HG02981 (cell line): ENCODE data around the gene LPIN2.

Source experiments
- ATAC-seq: cut with Tn5 transposase; IDR thresholded peaks from one replicate; pipeline ENCODE4 v1.9.1; 2021; ENCODE audit warnings: mild to moderate bottlenecking, moderate library complexity; ENCODE audit not compliant: unreplicated experiment

Gene LPIN2

DNA sequence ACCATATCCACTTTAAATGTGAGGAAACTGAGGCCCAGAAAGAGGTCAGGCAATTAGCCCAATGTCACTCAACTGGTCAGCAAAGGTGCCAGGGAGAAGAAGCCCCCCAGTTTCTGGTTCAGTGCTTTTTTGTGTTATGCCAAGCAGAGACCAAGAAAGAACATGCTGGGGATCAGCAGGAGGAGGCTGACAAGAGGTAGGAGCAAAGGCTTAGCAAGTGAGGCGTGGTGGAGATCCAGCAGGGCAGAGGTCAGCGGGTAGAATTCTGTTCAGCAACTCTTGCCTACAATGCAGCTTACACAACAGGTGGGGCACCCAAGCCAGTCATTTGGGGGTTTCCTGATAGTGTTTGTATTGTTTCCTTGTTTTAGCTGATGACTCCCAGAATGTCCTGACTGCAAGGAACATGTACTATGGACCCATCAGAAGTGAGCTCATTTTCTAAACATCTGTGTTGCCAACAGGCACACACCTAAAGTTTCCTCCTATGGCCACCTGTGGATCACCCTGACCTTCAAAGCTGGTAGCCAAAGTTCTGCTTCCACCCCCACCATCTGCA, 28.2 kb downstream of the LPIN2 start:
- no peak for ATAC-seq

DNA sequence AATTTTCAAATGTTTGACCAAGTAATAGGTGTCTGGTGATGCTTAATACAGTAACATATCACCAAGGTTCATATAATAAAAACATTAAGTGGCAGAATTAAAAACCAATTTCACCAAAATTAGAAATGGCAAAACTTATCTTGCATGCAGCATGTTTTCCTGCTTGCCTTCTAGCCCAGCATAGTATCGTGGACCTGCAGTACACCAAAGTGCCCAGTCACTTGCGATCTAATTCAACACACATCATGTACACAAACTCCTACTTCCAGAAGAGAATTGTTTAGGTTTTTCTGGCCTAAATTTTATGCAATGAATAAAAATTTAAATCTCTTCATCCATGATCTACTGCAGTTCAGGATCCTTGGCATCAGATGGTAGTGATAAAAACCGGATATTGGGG, 28.9 kb downstream of the LPIN2 start:
- no peak for ATAC-seq

DNA sequence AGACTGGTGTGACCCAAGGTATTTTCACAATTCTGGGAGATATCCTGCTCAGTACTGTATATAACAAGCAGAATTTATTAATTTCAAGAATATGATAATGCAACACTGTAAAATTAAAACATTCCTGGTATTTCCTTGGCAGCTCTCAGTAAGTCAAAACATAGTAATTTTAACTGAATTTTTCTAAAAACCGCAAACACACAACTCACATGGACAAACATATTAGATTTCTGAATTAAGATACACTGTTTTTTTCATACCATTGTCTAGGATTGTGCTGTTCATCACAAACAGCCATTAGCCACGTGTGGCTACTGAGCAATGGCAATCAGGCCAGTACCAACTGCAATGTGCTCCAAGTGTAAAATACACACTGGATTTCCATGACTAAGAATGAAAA, 29.6 kb downstream of the LPIN2 start:
- no peak for ATAC-seq

DNA sequence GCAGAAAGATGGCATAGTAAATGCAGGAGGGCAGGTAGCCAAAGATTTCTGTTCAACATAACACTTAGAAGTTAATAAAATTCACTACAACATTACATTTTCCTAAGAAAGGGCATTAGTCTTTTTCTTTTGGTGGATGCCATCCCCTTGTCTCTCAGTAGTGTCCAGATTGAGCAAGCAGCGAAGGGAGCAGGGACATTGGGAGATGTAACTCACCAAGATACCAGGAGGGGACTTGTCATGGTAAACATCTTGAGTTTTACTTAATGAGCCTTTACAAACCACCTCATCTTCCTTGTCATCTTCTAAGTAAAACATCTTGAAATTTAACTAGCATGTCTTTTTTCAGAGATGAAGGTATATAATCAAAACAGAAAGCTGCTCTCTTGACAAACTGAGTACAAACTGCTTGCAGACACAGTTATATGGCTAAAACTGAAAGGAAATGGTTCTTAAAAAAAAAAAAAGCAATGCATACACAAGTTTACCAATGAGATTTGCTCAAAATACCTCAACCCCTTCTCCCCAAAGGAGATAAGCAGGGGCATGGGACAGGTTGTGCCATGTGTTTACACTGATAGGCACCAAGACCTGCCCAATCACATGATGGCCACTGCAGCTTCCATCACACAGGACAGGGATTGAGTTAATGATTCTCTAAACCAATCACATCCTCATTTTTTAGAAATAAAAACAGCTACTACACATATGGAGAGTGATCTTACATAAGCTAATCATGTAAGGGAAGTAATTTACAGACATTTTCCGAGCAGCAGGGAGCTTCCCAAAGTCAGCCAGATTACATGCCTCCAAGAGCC, 30.3 kb downstream of the LPIN2 start:
- ATAC-seq: no peak

DNA sequence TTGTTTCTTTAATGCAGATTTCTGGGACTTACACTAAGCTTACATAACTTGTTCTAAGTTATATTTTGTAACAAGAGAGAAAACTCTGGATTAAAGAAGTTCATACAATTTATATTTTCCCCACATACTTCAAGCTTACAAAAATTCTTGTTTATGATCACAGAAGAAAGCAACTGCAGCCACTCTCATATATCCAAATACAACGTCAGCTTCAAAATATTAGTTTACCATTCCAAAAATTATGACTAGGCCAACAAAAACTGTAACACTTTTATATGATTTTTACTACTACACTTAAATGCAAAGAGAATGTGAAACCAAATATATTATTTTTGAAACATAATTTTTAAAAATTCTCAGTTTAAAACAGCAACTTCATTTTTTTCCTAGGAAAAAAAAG, 30.9 kb downstream of the LPIN2 start:
- no peak for ATAC-seq

DNA sequence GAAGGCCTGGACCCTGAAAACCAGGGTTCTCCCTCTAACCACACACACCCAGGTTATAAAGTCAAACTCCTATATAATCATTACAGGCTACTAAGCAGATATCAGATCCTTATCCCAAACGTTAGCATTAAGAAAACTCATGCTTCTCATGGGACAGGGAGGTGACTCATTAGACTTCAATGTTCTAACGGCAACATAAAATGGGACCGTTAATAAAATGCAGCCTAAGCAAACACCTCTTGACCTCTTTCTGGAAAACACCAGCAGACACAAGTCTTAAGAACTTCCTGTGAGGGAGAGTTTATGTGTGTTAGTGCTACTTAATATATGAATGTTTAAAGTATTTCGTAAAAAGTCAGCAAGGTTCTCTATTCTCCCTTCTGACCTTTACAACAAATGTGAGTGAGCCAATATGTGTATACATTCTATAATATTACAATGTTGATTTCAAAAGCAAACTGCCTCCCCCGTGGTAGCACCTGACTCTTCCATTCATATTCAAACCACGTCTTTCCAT, 31.7 kb downstream of the LPIN2 start:
- no peak for ATAC-seq

DNA sequence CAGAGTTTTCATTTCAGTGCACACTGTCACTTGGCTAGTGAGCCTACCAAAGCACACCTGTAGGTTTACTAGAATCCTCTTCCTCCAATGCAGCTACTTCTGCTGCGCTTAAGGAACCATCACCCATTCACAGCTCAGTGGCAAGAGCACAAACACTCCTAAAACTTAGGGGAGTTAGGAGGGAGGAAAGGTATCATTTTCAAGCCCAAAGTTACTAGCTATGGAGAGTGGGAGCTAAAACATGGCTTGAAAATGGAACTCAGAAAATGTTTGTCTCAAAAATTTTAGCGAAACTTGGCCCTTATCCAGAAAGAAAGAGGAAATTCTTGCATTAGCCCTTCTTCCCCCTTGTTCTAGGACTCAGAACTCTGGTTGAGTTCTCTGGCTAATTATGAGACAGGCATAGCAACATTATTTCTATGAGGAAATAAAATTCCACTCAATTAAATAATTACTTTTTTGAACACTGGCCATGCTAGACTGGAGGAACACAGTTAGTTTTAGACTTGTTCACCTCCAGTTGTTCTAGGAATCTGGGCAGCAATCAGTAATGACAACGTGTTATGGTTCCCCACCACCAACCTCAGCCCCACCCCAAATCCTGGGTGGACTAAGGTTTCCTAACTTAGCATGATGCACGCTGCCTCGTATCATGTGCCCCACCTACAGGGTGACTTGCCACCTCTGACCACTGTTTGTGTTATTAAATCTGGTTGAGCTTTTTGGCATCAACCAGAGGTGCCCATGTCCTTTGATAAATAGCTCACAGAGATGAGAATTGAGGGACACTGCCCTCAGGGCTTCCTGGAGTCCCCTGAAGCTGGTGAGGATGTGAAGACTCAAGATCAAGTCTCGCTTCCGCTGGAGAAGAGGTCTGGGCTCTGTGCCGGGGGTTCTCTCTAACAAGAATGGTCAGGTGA, 32.8 kb downstream of the LPIN2 start:
- no peak for ATAC-seq

DNA sequence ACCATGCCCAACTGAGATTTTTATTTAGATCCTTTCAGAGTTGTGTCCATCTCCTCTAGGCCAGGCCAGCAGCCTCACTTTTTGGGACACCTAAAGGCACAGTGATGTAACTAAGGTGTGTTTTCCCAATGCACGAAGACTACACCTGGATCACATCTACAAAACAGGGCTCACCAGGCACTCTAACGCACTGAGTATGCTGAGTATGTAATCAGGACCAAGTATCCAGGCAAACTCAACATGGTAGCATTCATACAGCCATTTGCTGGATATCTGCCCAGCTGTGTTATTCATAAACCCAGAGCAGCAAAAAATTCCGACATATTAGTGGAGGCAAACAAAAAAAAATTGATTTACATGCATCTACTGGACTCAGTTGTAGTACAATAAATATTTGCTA, 33.8 kb downstream of the LPIN2 start:
- no peak for ATAC-seq

DNA sequence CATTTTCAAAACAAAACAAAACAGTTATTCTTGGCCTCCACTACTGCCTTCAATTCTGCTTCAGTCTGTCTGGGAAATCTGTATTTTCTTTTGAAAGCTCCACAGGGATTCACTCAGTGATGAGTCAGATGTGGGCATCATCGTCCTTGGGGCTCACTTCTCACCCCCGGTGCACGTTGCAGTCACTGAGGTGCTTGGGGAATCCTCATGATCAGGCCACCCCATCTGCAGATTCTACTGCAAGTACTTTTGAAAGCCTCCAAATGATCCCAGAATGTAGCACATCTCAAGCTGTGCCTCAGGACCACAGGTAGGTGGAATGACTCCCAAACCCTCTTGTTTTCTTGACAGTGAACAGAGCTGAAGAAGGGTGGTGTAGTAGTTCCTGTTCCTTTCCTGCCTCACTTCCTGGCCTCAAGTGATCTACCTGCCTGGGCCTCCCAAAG, 34.3 kb downstream of the LPIN2 start:
- ATAC-seq: no peak

DNA sequence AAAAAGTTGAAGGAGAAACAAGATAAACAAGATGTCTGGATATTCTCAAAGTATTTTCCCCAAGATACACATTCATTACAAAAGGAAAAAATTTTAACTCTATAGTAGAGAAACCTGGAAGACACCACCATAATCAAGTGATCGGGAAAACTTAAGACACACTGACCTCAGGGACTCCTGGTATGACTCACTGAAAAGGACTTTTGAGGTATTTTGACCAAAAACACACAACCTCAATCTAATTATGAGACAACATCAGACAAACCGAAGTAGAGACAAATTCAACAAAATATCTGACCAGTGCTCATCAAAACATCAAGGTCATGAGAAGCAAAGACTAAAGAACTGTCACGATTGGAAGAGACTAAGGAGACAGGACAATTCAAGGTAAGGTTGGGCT, 34.7 kb downstream of the LPIN2 start:
- no peak for ATAC-seq

DNA sequence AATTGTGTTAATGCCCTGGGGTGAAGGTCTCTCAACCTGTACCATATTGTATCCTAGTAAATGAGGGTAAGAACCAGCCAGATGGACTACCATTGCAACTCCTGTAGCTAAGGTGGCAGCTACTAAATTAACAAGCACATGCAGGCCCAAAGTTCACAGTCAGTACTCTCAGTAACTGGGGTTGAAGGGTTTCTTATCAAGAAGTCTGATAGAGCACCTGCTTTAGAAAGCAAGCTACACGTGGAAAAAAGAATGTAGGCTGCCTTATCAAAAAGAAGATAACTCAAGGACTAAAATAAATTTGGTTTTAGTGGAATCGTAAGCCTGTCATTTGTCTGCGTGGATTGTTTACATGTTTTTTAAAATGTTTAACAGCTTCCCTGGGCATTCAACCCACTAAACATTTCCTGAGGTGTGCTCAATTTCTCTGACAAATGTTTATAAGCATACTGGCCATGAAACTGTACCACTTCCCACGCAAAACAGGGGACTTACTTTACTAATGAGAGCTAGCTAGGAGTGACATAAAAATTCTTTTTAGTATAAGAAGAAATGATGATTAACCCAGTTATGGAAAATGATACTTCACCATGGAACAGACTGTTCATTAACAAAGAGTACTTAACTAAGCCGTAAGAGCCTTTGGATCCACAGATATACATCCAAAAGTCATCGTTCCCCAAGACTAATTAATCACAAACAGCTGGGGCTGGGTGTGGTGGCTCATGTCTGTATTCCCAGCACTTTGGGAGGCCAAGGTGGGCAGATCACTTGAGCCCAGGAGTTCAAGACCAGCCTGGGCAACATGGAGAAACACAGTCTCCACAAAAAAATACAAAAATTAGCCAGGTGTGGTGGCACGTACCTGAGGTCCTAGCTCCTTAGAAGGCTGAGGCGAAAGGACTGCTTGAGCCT, 36.5 kb downstream of the LPIN2 start:
- no peak for ATAC-seq

DNA sequence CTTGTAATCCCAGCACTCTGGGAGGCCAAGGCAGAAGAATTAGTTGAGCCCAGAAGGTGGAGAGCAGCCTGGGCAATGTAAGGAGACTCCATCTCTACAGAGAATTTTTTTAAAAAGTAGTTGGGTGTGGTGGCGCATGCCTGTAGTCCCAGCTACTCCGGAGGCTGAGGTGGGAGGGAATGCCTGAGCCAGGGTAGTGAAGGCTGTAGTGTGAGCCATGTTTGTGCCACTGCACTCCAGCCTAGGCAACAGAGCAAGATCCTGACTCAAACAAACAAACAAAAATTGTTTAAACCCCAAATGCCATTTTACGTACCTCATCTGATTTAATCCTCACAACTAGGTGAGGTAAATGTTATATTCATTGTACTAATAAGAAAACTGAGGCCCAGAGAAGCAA, 38.2 kb downstream of the LPIN2 start:
- no peak for ATAC-seq

DNA sequence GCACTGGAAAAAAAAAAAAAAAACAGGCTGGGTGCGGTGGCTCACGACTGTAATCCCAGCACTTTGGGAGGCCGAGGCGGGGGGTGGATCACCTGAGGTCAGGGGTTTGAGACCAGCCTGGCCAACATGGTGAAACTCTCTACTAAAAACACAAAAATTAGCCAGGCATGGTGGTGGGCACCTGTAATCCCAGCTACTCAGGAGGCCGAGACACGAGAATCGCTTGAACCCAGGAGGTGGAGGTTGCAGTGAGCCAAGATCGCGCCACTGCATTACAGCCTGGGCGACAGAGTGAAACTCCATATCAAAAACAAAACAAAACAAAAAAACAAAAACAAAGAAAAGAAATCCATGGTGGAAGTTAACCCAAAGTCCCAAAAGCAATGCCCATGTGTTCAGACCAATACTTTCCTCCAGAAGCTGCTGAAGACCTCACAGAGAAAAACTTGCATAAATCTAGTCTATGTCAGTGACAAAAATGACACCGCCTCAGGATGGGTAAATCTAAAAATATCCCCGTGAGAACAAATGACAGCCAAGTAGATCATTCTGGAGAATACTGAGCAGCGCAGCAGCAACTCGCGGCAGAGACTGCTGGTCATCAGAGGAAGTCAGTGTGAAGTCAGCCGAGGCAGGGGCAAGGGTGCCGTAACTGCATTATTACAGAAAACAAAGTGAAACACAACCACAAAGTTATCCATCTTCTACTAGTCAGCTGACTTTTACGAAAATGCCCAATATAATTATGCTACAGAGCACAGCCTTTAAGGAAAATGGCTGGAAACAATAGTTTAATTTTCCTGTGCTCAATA, 41.0 kb downstream of the LPIN2 start:
- ATAC-seq: peak; percentile 91

DNA sequence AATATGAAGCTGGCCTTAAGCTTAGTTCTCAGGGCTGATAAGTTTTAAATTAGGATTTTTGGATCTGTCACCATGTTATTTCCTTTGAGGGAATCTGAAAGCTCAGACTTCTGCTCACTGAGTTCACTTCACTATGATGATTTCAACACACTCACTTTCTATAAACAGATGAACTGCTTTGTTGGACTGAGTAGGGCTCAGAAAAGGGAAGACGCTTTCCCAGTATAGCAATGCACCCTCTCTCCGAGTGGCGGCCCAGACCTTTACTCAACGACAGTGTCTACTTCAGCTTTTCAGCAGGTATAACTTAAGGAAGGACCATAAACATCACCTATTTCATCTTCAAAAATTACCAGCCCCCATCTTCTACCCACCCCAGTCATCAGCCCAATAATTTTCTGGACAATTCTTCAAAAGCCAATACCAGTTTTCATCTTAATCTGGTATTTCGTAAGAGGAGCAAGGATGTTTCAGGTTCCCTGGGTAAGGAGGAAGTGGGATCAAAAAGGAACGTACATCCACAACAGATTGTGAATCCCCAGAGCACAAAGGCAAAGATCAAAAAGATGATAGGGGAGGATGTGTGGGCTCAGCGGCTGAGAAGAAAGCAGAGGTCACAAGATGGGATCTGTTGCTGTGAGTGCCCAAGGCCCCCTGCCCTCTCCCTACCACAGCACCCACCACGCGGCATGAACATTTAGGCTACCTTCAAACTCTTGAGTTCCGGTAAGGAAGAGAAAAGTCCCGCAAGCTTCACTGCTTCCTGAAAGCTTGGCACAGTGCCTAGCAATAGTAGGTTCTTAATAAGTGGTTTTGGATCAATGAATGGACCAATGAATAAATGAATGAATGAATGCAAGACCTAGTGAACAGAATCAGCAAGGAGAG, 41.9 kb downstream of the LPIN2 start:
- no peak for ATAC-seq

DNA sequence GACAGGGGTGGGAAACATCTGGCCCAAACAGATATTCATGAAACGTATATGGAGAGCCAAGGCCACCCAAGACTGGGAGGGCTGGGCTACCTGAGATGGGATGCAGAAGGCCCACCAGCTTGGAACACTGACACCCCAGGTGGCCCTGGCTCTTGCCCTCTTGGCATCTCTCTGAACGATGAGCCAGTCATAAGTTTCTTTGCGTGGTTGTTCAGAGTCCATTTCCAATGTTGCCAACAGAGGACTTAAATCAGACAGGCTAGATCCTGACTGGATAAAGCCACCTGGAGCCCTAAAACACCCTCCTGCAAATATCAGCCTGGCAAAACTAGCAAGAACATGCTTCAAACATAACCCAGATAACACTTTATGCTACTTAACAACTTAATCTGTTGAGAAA, 42.6 kb downstream of the LPIN2 start:
- no peak for ATAC-seq

DNA sequence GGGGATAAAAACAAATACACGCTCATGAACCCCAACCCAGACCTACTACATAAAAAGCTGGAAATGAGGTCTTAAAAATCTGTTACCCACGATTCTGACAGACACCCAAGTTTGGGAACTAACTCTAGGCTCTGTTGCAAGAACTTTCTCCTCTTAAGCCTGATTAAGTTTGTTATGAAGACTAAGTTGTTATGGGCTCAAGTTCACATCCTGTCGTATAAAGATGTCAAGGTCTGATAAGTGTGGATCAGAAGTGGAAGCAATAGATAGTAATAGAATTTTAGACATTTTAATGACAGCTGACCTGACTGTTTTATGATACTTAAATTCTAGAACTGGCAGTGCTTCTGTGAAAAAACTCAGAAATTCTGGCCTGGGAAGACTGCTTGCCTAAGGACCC, 43.2 kb downstream of the LPIN2 start:
- ATAC-seq: no peak

DNA sequence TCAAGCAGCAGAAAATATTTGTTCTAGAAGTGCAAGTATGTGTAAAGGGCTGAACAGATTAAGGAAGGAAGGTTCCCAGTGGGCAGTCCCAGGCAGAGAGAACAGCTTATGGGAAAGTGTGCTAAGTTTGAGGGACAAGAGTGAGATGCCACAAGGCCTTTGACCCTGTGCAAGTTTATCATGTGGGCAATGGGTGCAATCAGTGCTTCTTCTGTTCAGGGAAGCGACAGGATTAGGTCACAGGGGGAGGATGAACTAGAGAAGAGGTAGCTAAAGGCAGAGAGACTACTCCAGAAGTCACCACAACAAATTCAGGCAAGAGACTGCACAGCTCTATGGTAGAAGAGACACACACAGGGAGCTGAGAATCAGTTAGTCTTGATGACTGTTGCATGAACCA, 44.3 kb downstream of the LPIN2 start:
- no peak for ATAC-seq

DNA sequence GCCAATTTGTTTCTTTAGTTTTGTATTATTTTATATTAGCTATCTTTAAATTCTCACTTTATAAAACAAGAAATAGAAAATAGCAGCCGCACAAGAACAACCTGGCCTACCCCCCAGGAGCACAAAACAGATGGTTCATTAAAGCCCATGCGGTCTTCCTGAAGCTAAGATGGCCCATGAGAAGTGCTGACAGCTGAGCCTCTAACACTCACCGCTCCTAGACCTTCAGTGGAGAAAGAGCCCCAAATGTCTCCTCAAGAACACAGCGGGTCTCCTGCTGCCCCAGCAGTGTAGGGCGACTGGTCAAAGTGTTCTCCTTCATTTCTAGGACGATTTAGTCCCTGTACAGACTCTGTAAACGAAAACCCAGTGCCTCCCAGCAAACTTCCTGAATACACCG, 45.1 kb downstream of the LPIN2 start:
- ATAC-seq: no peak

DNA sequence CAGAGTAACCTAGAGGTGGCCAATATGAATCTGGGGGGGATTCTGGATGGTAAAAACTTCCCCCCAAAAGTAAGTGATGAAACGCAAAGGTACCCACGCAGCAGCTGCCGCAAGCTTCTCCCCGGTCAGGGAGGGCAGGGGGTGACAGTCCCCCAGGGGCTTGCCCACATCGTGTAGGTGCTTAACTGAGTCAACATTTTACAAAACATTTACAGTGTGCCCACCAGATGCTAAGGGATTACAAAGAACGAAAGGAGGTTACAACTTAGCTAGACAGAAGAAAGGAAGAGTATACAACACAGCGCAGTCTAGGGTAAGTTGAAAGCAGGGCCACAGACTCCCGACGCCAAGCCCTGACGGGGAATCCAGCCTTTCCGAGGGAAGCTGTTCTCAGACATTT, 45.6 kb downstream of the LPIN2 start:
- no peak for ATAC-seq
